HG03521 (cell line): Measurements from ENCODE around the gene PAQR8.
"Not testable (repeated sequence)": the region's sequence is repeated elsewhere in the genome, so short reads cannot be mapped to it uniquely, and the experiment has no call there.

Source experiments
- ATAC-seq: cut with Tn5 transposase; IDR thresholded peaks from one replicate; pipeline ENCODE4 v1.9.1; 2021; ENCODE audit warnings: mild to moderate bottlenecking, moderate library complexity; ENCODE audit not compliant: unreplicated experiment

Gene PAQR8

DNA sequence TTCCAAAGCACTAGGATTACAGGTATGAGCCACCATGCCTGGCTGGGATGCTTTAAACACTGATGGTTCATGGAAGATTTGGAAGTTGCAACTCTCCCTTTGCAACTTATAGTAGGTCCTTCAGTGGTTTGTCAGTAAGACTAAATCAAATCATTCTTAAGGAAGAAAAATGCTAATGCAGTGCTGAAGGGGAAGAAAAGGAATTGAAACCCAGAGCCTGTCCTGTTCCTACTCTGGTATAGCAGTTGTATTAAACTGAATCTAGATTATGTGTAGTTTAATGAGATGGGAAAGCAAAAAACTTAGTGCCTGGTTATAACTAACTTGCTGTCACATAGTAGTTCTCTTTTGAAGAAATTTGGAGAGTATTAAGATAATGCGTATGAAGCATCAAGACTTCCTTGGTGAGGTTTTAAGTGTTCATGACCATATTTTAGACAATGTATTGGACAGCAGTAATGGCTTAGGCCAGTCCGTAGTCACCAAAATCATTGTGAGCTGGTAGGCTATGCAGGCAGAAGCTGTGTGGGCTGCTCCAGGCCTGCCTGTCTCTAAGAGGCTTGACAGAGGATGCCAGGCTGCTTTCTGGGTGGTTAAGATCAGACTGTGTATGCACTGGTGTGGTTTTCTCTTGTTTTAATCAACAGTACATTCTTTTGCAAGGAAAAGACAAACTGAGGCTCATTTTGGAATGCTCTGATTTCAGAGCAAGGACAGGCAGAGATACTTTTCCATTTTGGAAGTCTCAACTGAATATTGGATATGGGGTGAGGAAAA is 14.0 kb downstream of the PAQR8 start:
- no peak for ATAC-seq

DNA sequence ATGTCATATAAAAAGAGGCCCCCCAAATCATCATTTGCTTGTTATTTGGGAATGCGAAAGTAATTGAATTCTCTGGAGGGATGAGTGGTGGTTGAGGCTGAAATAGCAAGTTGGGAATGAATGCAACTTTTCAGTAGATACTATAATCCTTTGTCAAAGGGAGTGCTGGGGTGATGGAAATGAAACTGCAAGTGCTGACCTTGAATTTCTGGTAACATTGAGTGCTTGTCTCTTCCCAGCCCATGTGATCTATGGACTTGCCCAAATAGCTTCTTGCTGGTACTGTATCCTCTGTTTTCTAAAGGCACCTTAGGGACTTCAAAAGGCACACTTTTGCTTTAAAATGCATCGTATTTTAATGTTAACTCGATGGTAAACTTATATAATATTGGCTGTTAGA is 14.8 kb downstream of the PAQR8 start:
- no peak for ATAC-seq

DNA sequence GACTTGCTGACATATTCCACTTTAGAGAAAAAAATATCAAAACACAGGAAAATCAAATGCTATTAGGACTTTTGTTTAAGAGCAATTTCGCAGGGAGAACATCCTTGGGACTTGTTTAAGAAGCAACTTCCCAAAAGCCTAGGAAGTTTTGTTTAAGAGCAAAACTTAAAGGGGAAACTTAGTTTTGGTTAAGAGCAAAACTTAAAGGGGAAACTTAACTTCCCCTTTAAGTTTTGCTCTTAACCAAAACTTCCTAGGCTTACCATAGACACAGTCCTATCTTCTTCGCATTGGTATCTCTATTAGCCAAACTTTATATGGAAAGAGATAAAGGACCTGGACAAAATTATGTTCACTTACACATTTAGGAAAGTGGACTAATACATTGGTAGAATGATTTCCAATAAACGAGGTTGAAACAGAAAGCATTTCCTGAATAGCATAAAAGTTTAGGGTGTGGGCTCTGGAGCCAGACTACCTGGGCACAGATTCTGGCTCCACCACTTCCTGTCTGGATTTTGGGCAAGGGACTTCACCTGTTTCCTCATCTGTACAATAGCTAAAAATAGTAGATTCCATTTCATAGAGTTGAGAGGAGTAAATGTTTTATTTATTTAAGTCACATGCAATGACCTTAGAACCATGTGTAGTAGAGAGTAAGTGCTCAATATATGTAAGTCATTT is 15.7 kb downstream of the PAQR8 start:
- ATAC-seq: no peak

DNA sequence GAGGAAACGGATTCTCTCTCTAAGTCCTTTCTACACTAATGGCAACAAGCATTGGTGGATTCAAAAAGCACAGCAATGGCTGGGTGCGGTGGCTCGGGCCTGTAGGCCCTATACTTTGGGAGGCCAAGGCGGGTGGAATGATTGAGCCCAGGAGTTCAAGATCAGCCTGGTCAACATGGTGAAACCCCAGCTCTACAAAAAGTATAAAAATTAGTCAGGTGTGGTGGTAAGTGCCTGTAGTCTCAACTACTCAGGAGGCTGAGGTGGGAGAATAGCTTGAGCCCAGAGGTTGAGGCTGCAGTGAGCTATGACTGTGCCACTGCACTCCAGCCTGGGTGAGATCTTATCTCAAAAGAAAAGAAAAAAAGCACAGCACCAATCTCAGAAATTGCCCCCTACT is 19.3 kb downstream of the PAQR8 start:
- no peak for ATAC-seq

DNA sequence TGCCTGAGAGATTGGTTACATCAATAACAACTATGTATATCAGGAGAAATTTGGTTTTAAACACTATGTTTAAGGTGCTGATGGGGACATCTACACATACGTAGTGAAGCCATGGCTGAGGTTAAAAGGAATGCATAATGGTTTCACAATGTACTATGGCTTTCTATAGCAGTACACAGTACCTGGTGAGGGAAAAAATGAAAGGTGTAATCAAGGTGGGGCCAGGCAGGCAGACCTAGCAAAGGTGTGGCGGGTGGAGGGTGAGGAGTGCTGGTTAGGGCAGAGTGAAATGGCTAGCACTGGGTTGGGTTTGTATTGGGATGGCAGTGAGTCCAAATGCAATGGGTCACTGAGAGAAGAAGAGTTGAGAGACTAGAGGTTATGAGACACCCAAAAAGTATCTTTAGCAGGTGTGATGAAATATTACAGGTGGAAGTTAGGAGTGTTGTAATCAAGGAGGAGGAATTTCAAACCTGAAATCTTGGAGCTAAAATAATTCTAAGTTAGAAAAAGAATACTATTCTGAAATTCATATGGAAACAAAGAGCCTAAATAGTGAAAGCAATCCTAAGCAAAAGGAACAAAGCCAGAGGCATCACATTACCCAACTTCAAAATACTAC is 22.3 kb downstream of the PAQR8 start:
- no peak for ATAC-seq

DNA sequence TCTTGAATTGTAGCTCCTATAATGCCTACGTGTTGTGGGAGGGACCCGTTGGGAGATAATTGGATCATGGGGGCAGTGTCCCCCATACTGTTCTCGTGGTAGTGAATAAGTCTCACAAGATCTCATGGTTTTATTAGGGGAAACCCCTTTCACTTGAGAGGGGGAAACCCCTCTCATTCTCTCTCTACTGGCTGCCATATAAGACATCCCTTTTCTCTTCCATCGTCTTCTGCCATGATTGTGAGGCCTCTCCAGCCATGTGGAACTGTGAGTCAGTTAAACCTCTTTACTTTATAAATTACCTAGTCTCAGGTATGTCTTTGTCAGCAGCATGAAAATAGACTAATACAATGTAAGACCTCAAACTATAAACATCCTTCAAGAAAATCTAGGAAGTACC is 23.1 kb downstream of the PAQR8 start:
- no peak for ATAC-seq

DNA sequence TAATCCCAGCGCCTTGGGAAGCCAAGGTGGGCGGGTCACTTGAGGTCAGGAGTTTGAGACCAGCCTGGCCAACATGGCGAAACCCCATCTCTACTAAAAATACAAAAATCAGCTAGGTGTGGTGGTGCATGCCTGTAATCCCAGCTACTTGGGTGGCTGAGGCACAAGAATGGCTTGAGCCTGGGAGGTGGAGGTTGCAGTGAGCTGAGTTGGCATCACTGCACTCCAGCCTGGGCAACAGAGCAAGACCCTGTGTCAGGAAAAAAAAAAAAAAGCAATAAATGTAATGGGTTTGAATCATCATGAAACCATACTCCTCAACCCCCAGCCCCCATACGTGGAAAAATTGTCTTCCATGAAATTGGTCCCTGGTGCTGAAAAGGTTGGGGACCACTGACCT is 26.2 kb downstream of the PAQR8 start:
- ATAC-seq: not testable (repeated sequence)

DNA sequence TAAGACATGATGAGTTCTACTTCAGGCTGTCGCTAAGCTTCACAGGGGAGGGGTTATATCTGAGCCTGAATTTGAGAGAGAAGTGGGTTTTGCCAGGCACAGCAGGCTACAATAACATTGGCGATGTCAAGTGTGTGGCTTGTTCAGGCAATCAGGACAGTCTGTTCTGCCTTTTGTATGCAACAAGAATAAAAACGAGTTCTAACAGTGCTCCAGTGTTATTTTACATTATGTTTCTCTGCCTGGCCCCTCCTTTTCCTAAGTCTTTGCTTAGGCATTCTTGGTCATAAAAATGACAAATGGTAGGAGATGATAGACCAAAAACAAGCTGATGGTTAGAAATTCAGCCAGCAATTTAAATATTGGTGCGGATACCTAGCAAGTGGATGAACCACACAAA is 26.8 kb downstream of the PAQR8 start:
- ATAC-seq: no peak

DNA sequence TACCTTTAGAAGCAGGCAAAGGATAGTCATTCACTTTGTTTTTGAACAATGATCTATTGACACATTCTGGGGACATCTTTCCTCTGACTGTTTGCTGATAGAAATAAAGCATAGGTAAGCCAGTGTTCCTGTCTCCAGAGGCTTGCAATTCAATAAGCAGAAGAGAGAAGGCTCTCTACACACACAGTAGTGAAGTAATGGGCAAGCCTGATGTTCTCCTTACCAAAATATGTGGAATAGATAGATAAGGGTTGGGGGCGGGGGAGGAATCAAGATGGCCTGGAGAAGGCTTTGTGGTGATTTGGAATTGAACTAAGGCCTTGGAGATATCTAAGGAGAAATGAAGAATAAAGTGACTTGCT is 27.3 kb downstream of the PAQR8 start:
- no peak for ATAC-seq

DNA sequence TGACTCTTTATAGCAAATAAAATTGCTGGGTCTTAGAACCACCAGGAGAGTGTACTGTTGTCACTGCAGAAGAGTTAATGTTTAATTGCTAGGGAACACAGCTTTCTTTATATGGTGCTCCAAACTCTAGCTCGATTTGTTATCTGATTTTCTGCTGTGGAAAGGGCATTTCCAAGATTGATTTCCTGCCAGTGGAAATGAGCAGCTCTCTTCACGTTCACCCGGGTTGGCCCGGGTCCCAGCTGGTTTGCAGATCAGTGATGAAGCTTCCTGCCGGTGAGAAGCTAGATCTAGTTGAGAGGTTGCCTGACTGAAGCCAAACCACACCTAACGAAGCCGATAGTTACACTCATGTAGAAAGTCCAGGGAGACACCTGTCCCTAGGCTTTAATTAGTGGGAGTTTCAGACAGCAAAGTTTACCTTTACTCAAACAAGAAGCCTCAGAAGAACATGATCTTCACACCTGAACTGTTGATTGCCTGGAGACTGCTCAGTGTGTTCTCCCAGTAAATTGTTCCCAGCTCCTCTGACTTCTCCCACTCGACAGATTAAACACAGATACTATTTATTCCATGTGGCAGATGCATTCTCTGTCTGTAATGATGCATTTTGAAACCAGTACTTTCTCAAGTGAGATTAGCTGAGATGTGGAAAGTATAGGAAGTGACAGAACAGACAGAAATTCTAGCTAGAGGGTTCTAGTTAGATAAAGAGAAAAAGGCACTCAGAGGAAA is 27.8 kb downstream of the PAQR8 start:
- ATAC-seq: peak; percentile 44

DNA sequence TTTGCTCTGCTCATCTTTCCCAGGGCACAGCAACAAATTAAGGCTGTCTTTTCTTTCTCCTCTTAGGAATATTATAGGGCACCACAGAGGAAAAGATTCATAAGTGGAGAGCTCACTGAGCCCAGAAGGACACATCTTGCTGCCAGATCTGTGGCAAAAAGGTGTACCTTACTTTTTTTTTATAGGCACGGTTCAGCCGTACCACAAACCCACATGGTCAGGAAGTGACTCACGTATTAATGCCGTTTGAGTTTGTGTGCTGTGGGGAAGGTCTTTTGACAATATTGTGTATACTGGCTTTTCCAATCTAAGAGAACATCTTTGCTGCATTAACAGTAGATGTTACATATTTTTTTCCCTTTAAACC is 28.4 kb downstream of the PAQR8 start:
- peak; percentile 39 for ATAC-seq

DNA sequence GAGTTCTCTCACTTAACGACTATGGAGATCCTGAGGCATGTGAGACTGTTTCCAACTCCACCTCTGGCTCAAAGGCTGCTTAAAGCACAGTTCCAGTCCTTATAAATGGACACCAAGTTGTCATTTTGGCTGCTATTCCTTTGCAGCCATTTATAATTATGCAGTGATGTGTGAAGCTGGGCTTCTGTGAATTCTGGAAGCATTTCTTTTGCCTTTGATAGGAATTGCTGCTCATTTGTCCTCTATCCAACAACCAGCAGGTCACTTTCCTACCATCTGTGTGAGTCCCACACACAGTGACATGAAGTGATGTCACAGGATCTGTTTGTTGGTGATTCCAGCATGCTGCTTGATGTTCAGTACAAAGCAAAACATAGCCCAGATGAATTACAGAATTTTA is 29.6 kb downstream of the PAQR8 start:
- no peak for ATAC-seq

DNA sequence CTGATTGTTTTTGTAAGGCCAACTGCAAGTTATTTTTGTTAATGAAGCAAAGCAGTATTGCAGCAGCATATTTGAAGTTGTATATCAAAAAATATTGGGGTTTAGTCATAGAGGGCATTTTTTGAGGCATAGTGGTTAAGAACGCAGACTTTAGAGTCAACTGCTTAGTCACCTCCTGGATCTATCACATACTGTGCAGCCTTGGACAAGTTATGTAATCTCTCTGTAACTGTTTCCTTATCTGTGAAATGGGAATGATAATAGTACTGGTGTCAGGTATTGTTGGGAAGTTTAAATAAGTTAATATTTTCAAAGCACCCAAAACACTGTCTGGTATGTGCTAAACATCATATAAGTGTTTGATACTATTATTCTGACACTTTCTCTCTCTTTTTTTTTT is 31.0 kb downstream of the PAQR8 start:
- no peak for ATAC-seq

DNA sequence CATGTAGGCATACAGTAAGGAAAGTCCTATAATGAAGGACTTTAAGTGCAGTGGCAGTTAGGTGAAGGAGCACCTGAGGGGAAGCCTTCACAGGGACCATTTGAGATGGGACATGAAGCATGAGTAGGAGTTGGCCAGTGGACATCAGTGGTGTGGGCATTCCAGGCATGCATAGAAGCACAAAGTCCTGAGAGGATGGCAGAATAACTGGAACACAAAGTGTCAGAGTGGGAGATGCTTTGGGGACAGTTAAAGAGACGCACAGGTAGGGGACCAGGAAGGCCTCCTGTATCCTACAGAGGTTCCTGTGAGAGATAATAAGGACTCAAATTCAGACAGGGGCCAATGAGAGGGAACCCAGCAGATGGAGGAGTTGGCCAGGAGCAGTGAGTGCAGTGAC is 31.8 kb downstream of the PAQR8 start:
- ATAC-seq: no peak

DNA sequence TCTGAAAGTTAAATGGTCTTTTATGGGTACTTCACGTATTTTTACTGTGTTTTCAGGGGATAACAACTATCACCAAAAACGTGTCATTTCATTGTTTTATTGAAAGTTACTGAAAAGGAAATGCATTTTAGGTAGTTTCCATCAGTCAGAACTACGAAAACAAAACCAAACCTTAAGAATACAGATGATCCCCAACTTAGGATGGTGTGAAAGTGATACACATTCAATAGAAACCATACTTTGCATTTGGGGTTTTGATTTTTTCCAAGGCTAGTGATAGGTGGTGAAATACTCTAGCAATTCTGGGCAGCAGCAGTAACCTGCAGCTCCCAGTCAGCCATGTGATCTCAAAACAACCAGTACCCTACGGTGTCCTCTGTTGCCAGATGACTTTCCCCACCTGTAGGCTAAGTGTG is 32.3 kb downstream of the PAQR8 start:
- peak; percentile 48 for ATAC-seq

DNA sequence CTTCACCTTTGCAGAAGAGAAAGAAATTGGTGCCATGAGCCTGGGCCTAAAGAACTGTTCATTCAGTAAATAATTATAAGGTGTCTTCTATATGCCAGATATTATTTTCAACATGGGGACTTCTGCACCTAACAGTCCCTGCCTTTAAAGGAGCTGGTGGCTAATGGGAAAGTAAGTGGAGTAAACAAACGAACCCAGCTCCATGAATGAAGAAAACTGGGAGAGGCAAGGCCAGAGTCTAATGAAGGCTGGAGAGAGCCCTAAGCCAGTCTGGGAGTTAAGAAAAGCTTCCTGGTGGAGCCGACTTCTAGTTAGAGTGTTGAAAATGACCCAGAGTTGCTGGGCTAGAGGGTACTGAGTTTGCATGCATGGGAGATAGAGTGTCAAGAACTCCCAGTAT is 34.0 kb downstream of the PAQR8 start:
- ATAC-seq: no peak

DNA sequence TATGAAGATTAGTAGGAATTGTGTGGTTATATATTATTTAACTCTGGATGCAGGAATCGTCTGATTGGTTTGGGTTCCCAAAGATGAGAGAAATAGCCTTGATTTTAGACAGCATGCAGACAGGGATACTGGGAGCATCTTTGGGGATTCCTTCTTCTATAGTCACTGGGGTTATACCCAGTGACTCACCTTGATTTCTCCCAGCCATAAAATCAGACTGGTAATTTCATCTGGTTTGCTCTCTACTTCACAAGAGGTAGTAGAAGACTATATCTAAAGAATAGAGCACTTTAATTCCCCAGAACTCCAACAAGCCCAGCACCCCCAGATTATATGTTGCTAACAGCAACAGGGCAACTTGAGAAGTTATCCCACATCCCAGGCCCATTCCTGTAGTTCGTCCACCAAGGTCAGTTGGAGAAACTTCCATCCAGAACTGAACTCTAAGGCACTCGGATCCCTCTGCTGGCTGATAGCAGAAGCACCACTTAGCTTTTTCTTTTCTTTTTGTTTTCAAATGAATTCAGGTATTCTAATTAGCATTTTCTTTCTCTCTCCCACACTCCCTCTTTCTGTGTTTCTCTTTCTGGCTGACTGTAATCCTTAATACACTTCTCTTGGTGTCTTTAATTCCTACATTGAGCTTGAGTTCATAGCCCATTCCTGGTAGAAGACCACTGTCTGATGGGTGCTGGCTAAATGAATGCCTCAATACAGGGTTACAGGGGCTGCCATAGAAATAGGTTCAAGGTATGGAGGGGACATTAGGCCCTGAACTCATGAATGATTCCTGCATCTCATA is 37.8 kb downstream of the PAQR8 start:
- no peak for ATAC-seq

DNA sequence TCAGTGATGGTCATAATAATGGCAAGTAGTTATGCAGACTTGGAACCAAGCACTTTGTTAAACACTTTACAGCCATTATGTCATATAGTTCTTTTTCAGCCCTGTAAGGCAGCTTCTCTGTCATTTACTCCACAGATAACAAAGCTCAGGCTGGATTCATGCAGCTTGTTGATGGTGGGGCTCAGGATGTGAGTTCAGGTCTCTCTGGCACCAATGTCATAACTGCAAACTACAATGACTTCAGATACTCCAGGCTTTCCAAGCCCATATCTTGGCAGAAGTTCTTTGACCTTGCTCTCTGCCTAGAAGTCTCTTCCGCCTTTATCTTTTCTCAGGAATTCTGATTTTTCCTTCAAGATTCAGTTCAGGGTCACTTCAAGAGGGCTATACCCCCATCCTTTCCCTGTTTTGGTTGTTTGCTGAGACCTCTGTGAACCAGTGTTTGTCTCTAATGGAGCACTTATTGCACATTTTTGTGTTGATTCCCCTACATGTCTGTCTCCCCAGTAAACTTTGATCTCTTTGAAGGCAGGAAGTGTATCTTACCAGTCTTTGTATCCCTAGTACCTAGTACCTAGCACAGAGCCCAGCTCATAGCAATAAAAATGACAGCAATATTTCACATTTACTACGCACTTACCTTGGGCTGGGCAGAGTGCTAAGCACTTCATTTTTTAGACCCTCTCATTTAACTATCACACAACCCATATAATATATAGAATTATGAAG is 38.5 kb downstream of the PAQR8 start:
- ATAC-seq: no peak

DNA sequence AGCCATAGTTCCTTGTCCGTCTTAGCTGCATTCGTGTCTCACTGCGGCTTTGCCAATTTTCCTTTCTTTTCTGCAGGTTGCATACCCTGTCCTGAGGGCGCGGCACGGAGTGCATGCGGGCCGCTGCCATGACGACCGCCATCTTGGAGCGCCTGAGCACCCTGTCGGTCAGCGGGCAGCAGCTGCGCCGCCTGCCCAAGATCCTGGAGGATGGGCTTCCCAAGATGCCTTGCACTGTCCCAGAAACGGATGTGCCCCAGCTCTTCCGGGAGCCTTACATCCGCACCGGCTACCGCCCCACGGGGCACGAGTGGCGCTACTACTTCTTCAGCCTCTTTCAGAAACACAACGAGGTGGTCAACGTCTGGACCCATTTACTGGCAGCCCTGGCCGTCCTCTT is 41.1 kb downstream of the PAQR8 start:
- no peak for ATAC-seq

DNA sequence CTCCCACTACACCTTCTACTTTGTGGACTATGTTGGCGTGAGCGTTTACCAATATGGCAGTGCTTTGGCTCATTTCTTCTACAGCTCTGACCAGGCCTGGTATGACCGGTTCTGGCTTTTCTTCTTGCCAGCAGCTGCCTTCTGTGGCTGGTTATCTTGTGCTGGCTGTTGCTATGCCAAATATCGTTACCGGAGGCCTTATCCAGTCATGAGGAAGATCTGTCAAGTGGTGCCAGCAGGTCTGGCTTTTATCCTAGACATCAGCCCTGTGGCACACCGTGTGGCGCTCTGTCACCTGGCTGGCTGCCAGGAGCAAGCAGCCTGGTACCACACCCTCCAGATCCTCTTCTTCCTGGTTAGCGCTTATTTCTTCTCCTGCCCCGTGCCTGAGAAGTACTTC is 41.7 kb downstream of the PAQR8 start:
- no peak for ATAC-seq
